Body of pancreas (tissue), 4 donors: ENCODE results near the gene ZMAT2.

Source experiments
- CTCF ChIP-seq, 7 experiments: fragments of 450-650 bp in 4 of 7; fragments of 200-600 bp in 3 of 7; sonication (generic) in 3 of 7; IDR thresholded peaks; one replicate each; pipeline ENCODE4 v1.5.1; 2016 to 2019; ENCODE audit warnings: antibody characterized with exemption in 7 of 7
- POLR2A ChIP-seq, 3 donors: fragments of 450-650 bp; IDR thresholded peaks; one replicate each; pipeline ENCODE4 v1.6.1; 2016; ENCODE audit warnings: antibody characterized with exemption in 3 of 3, mild to moderate bottlenecking in 2 of 3

- TF ChIP-seq CTCF (IDR thresholded peaks at IDR 0.05) (no peak), POLR2A (IDR thresholded peaks at IDR 0.05) (no peak)
Measured at GRCh38 chr5:140753561-140753960, 53.3 kb downstream of the ZMAT2 start.
